ENCODE measurements around the gene WDR70.

Gene WDR70

GRCh38 chr5:37492778-37493555, 113.8 kb downstream of the WDR70 start:
- Histone ChIP-seq H3K9me3 (ENCODE audit: control insufficient read depth, low read length) (no peaks in the 10 kb centered on the region), H3K9ac (ENCODE audit: low read length) (no peak overlapping the region), H3K27me3 (replicated peaks; ENCODE audit: control insufficient read depth, insufficient read depth, low read length) (no peaks in the 10 kb centered on the region), H3K4me1 (ENCODE audit: control insufficient read depth, insufficient read depth, low read length) (peaks cover 25% of the 10 kb centered on the region), H3K4me3 (ENCODE audit: low read length) (no peak overlapping the region), H3K36me3 (ENCODE audit: control insufficient read depth, insufficient read depth, low read length, severe bottlenecking) (peaks cover 6% of the 10 kb centered on the region)
- no peak for DNase-seq (ENCODE audit: low read depth)

- no peaks in the 10 kb centered on the region for H3K9me3 ChIP-seq (ENCODE audit: control insufficient read depth, low read length)
- no peaks in the 10 kb centered on the region for H3K27me3 ChIP-seq (replicated peaks; ENCODE audit: control insufficient read depth, insufficient read depth, low read length)
- no peak overlapping the region for H3K4me3 ChIP-seq (ENCODE audit: low read length)
- peaks cover 25% of the 10 kb centered on the region for H3K4me1 ChIP-seq (ENCODE audit: control insufficient read depth, insufficient read depth, low read length)
- DNase-seq (ENCODE audit: low read depth): peak; percentile 7
- no peak overlapping the region for H3K9ac ChIP-seq (ENCODE audit: low read length)
- peaks cover 3% of the 10 kb centered on the region for H3K36me3 ChIP-seq (ENCODE audit: control insufficient read depth, insufficient read depth, low read length, severe bottlenecking)
These were observed 115.6 kb downstream of the WDR70 start for GRCh38 chr5:37494756-37495155.

- no peaks in the 10 kb centered on the region for H3K27me3 ChIP-seq (replicated peaks; ENCODE audit: control insufficient read depth, insufficient read depth, low read length)
- H3K4me1 ChIP-seq (ENCODE audit: control insufficient read depth, insufficient read depth, low read length): peaks cover 25% of the 10 kb centered on the region
- no peaks in the 10 kb centered on the region for H3K9me3 ChIP-seq (ENCODE audit: control insufficient read depth, low read length)
- H3K36me3 ChIP-seq (ENCODE audit: control insufficient read depth, insufficient read depth, low read length, severe bottlenecking): peaks cover 3% of the 10 kb centered on the region
- H3K9ac ChIP-seq (ENCODE audit: low read length): peak overlapping the region; percentile 7
- DNase-seq (ENCODE audit: low read depth): peak; percentile 17
- no peak overlapping the region for H3K4me3 ChIP-seq (ENCODE audit: low read length)
These were observed 116.1 kb downstream of the WDR70 start for GRCh38 chr5:37495210-37495609.

- Histone ChIP-seq H3K4me1 (ENCODE audit: control insufficient read depth, insufficient read depth, low read length) (peaks cover 25% of the 10 kb centered on the region), H3K9ac (ENCODE audit: low read length) (peak overlapping the region; percentile 7), H3K4me3 (ENCODE audit: low read length) (no peak overlapping the region), H3K36me3 (ENCODE audit: control insufficient read depth, insufficient read depth, low read length, severe bottlenecking) (peaks cover 3% of the 10 kb centered on the region), H3K27me3 (replicated peaks; ENCODE audit: control insufficient read depth, insufficient read depth, low read length) (no peaks in the 10 kb centered on the region), H3K9me3 (ENCODE audit: control insufficient read depth, low read length) (no peaks in the 10 kb centered on the region)
- peak; percentile 41 for DNase-seq (ENCODE audit: low read depth)
These were observed 116.7 kb downstream of the WDR70 start for GRCh38 chr5:37495668-37496347.

- no peak overlapping the region for H3K4me3 ChIP-seq (ENCODE audit: low read length)
- H3K9ac ChIP-seq (ENCODE audit: low read length): no peak overlapping the region
- DNase-seq (ENCODE audit: low read depth): no peak
- H3K4me1 ChIP-seq (ENCODE audit: control insufficient read depth, insufficient read depth, low read length): peaks cover 25% of the 10 kb centered on the region
- no peaks in the 10 kb centered on the region for H3K9me3 ChIP-seq (ENCODE audit: control insufficient read depth, low read length)
- no peaks in the 10 kb centered on the region for H3K27me3 ChIP-seq (replicated peaks; ENCODE audit: control insufficient read depth, insufficient read depth, low read length)
- peaks cover 3% of the 10 kb centered on the region for H3K36me3 ChIP-seq (ENCODE audit: control insufficient read depth, insufficient read depth, low read length, severe bottlenecking)
These were observed 117.9 kb downstream of the WDR70 start for GRCh38 chr5:37496902-37497445.

GRCh38 chr5:37501152-37501551, 122.0 kb downstream of the WDR70 start:
- Histone ChIP-seq H3K4me1 (ENCODE audit: control insufficient read depth, insufficient read depth, low read length) (no peaks in the 10 kb centered on the region), H3K4me3 (ENCODE audit: low read length) (no peak overlapping the region), H3K9ac (ENCODE audit: low read length) (no peak overlapping the region), H3K9me3 (ENCODE audit: control insufficient read depth, low read length) (no peaks in the 10 kb centered on the region), H3K36me3 (ENCODE audit: control insufficient read depth, insufficient read depth, low read length, severe bottlenecking) (peaks cover 3% of the 10 kb centered on the region), H3K27me3 (replicated peaks; ENCODE audit: control insufficient read depth, insufficient read depth, low read length) (no peaks in the 10 kb centered on the region)
- peak; percentile 5 for DNase-seq (ENCODE audit: low read depth)

- Histone ChIP-seq H3K4me1 (ENCODE audit: control insufficient read depth, insufficient read depth, low read length) (no peaks in the 10 kb centered on the region), H3K27me3 (replicated peaks; ENCODE audit: control insufficient read depth, insufficient read depth, low read length) (no peaks in the 10 kb centered on the region), H3K9me3 (ENCODE audit: control insufficient read depth, low read length) (no peaks in the 10 kb centered on the region), H3K4me3 (ENCODE audit: low read length) (no peak overlapping the region), H3K36me3 (ENCODE audit: control insufficient read depth, insufficient read depth, low read length, severe bottlenecking) (no peaks in the 10 kb centered on the region), H3K9ac (ENCODE audit: low read length) (no peak overlapping the region)
- DNase-seq (ENCODE audit: low read depth): no peak
These were observed 127.1 kb downstream of the WDR70 start for GRCh38 chr5:37506241-37506640.

GRCh38 chr5:37506722-37507121, 127.6 kb downstream of the WDR70 start:
- Histone ChIP-seq H3K4me1 (ENCODE audit: control insufficient read depth, insufficient read depth, low read length) (no peaks in the 10 kb centered on the region), H3K4me3 (ENCODE audit: low read length) (no peak overlapping the region), H3K9ac (ENCODE audit: low read length) (no peak overlapping the region), H3K36me3 (ENCODE audit: control insufficient read depth, insufficient read depth, low read length, severe bottlenecking) (no peaks in the 10 kb centered on the region), H3K27me3 (replicated peaks; ENCODE audit: control insufficient read depth, insufficient read depth, low read length) (no peaks in the 10 kb centered on the region), H3K9me3 (ENCODE audit: control insufficient read depth, low read length) (no peaks in the 10 kb centered on the region)
- DNase-seq (ENCODE audit: low read depth): no peak

GRCh38 chr5:37511646-37512045, 132.5 kb downstream of the WDR70 start:
- H3K4me1 ChIP-seq (ENCODE audit: control insufficient read depth, insufficient read depth, low read length): no peaks in the 10 kb centered on the region
- no peaks in the 10 kb centered on the region for H3K27me3 ChIP-seq (replicated peaks; ENCODE audit: control insufficient read depth, insufficient read depth, low read length)
- H3K9ac ChIP-seq (ENCODE audit: low read length): no peak overlapping the region
- H3K36me3 ChIP-seq (ENCODE audit: control insufficient read depth, insufficient read depth, low read length, severe bottlenecking): peaks cover 4% of the 10 kb centered on the region
- DNase-seq (ENCODE audit: low read depth): no peak
- H3K4me3 ChIP-seq (ENCODE audit: low read length): no peak overlapping the region
- H3K9me3 ChIP-seq (ENCODE audit: control insufficient read depth, low read length): no peaks in the 10 kb centered on the region

GRCh38 chr5:37514946-37515345, 135.8 kb downstream of the WDR70 start:
- no peak overlapping the region for H3K4me3 ChIP-seq (ENCODE audit: low read length)
- H3K36me3 ChIP-seq (ENCODE audit: control insufficient read depth, insufficient read depth, low read length, severe bottlenecking): peaks cover 4% of the 10 kb centered on the region
- DNase-seq (ENCODE audit: low read depth): no peak
- no peaks in the 10 kb centered on the region for H3K9me3 ChIP-seq (ENCODE audit: control insufficient read depth, low read length)
- no peaks in the 10 kb centered on the region for H3K4me1 ChIP-seq (ENCODE audit: control insufficient read depth, insufficient read depth, low read length)
- no peaks in the 10 kb centered on the region for H3K27me3 ChIP-seq (replicated peaks; ENCODE audit: control insufficient read depth, insufficient read depth, low read length)
- H3K9ac ChIP-seq (ENCODE audit: low read length): no peak overlapping the region

- Histone ChIP-seq H3K4me1 (ENCODE audit: control insufficient read depth, insufficient read depth, low read length) (no peaks in the 10 kb centered on the region), H3K36me3 (ENCODE audit: control insufficient read depth, insufficient read depth, low read length, severe bottlenecking) (peaks cover 4% of the 10 kb centered on the region), H3K9me3 (ENCODE audit: control insufficient read depth, low read length) (no peaks in the 10 kb centered on the region), H3K27me3 (replicated peaks; ENCODE audit: control insufficient read depth, insufficient read depth, low read length) (no peaks in the 10 kb centered on the region), H3K4me3 (ENCODE audit: low read length) (no peak overlapping the region), H3K9ac (ENCODE audit: low read length) (no peak overlapping the region)
- no peak for DNase-seq (ENCODE audit: low read depth)
These were observed 138.6 kb downstream of the WDR70 start for GRCh38 chr5:37517686-37518085.

Measured in adipocyte (in vitro differentiated cells).